GM12872 (cell line): ENCODE measurements around the gene RBMX.

Experiments
- CTCF ChIP-seq: IDR thresholded peaks from 3 replicates; pipeline ENCODE4 v1.5.1; 2011; ENCODE audit warnings: low read depth, mild to moderate bottlenecking, low read length, moderate library complexity; ENCODE audit not compliant: insufficient read depth

RBMX gene

GRCh38 chrX:136907621-136908020 lies 27.1 kb upstream of the RBMX start:
- TF ChIP-seq CTCF, result no peak

- no peak for TF ChIP-seq CTCF
These were observed 26.5 kb upstream of the RBMX start for GRCh38 chrX:136906921-136907510.

- TF ChIP-seq CTCF, result no peak
These were observed 18.7 kb upstream of the RBMX start for GRCh38 chrX:136899221-136899620.

GRCh38 chrX:136896121-136896914 lies 15.8 kb upstream of the RBMX start:
- TF ChIP-seq CTCF, result no peak

- TF ChIP-seq CTCF, result no peak
These were observed 11.9 kb upstream of the RBMX start for GRCh38 chrX:136892412-136892811.

GRCh38 chrX:136889269-136889668 lies 8.7 kb upstream of the RBMX start:
- TF ChIP-seq CTCF, result no peak

GRCh38 chrX:136880003-136880451 lies 498 bp downstream of the RBMX start:
- no peak for TF ChIP-seq CTCF
